Anterior cingulate cortex (tissue), 58 donors: ENCODE data around the gene EIF3A.
A peak's percentile ranks its signal among the peaks of the same experiment; 100 is the strongest.
"Not testable (repeated sequence)": the region's sequence is repeated elsewhere in the genome, so short reads cannot be mapped to it uniquely, and the experiment has no call there.

Experiments used
- DNase-seq, 58 donors: peaks; one replicate each; lab custom pipeline; 2025; lab: John Stamatoyannopoulos, UW

EIF3A gene

DNA sequence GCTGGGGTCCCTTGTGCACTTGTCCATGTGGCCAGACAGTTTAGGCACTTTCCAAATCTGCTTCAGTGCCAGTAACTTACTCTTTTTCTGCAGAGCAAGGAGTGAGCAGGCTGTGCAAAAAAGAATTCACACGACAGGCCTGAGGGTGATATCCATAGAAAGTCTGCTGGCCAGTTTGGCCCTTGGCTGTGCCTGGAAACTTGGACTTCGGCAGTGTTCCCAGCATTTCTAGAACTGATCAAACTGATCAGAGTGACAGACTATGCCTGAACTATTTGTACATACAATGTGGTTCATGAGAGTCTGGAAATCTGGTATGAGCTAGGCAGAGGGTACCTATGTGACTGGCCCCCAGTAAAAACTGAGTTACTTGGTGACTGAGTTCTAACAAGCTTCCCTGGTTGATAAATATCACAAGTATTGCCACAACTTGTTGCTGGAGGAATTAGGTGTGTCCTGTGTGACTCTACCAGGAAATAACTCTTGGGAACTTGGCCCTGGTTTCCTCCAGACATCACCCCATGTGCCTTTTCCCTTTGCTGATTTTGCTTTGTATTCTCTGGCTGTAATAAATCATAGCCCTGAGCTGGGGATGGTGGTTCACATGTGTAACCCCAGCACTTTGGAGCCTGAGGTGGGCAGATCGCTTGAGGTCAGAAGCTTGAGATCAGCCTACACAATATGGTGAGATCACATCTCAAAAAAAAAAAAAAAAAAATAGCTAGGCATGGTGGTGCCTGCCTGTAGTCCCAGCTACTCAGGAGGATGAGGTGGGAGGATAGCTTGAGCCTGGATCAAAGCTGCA is 20.0 kb upstream of the EIF3A start:
- DNase-seq, result no peak

DNA sequence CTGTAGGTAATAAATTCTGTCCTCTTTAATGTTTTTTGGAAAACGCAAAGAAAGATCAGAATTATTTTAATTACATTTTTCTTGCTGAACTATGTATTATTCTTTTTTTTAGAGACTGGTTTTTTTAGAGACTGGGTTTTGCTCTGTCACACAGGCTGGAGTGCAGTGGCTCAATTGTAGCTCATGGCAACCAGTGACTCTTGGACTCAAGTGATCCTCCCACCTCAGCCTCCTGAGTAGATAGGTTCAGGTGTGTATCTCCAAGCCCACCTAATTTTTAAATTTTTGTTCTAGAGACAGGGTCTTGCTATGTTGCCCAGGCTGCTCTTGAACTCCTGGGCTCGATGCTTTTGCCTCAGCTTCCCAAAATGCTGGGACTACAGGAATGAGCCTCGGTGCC is 18.0 kb upstream of the EIF3A start:
- no peak for DNase-seq

DNA sequence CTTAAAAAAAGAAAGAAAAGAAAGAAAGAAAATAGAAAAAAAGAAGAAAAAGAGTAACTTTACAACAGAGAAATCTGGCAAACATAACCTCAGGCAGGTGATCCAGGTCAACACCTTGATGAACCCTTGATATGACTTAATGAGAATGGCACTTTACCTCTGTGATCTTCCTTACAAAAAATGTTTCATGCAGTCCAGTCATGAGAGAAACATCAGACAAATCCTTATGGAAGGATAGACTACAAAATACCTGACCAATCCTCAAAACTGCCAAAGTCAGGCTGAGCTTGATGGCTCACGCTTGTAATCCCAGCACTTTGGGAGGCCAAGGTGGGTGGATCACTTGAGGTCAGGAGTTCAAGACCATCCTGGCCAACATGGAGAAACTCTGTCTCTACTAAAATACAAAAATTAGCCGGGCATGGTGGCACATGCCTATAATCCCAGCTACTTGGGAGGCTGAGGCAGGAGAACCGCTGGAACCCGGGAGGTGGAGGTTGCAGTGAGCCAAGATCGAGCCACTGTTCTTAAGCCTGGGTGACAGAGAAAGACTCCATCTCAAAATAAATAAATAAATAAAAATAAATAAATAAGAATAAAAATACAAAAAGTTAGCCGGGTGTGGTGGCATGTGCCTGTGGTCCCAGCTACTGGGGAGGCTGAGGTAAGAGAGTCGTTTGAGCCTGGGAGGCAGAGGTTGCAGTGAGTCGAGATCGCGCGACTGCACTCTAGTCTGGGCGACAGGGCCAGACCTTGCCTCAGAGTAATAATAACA is 16.2 kb upstream of the EIF3A start:
- DNase-seq, result not testable (repeated sequence)

DNA sequence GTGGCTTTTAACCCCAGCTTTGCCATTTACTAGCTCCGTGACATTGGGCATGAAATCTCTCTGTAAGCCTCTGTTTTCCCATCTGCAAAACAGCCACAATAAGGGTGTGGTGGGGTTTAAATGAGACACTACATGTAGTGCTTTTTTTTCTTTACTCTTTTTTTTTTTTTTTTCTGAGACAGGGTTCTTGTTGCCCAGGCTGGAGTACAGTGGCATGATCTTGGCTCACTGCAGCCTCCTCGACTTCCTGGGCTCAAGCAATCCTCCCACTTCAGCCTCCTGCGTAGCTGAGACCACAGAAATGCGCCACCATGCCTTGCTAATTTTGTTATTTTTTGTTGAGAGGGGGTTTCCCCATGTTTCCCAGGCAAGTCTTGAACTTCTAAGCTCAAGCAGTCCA is 15.0 kb upstream of the EIF3A start:
- no peak for DNase-seq

DNA sequence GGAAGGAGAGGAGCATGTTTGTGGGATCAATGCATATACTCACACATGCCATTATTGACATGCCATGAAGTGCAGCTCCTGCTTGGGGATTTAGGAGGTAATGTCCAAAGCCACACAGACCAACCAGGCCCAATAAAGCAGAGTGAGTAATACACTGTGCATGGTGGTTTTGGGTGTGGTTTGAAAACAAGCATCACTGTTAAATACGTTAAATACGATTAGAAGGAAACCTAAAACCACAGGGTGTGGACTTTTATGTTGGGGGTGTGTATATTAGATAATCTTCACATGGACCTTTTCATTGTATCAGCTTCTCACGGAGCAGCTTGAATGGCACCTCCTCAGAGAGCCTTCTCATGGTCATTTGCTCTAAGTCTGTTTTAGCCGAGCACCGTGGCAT is 10.4 kb upstream of the EIF3A start:
- no peak for DNase-seq

DNA sequence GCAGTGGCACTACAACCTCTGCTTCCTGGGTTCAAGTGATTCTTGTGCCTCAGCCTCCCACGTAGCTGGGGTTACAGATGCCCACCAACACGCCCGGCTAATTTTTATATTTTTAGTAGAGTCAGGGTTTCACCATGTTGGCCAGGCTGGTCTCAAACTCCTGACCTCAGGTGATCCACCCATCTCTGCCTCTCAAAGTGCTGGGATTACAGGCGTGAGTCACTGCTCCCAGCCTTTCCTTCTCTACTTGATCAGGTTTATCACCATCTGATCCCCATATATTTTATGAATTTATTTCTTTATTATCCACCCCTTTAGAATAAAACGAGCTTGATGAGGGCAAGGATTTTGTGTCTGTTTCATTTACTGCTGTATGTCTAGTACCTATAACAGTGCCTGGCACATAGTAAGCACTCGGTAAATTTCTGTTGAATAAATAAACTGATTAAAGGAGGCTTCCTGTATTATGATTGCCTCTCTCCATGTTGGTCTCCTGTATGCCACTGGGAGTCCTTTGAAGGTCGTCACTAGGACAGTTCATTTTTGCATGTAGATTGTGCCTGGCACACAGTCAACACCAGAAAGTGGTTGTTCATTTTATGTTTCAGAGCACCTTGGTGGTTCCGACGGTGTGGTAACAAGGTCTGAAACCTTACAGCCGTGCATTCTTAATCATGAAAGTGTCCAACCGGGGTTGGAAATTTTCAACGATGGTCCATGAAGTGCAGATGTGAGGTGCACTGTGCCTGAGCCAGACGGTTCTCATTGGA is 9.6 kb upstream of the EIF3A start:
- DNase-seq, result no peak

DNA sequence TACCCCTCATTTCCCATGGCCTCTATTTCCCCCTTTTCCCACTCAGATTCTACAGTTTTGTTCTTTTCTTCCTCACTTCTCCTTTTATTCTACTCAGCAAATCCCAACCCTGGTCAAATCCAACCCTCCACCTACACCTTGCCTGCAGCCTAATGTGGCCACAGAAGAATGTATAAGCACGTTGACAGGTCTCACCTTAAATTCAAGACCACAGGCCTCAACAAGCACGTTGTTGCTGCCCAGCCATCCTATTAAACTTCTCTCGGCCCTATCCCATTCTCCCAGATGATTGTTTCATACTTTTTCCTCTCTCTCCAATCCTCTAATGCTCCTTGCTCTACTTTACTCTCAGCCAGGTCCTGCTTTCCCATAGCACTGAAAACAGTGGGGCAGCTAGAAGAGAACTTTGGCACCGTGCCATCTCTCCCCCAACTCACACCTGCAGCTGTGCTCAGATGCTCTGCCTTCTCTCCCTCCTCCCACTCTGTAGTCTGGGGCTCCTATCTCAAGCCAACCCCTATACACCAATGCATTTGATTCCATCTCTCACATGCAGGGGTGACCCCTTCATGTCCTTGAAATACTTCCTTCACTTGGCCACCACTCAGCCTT is 6.8 kb upstream of the EIF3A start:
- no peak for DNase-seq

DNA sequence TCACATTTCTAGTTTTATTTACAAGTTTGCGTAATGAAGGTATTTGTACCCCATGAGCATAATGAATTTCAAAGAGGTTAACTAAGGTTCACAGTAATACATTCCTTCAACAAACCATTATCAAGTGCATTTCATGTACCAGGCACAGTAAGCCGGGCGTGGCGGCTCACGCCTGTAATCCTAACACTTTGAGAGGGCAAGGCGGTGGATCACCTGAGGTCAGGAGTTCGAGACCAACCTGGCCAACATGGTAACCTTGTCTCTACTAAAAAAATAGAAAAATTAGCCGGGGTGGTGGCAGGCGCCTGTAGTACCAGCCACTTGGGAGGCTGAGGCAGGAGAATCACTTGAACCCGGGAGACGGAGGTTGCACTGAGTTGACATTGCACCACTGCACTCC is 4.3 kb upstream of the EIF3A start:
- DNase-seq, result no peak

DNA sequence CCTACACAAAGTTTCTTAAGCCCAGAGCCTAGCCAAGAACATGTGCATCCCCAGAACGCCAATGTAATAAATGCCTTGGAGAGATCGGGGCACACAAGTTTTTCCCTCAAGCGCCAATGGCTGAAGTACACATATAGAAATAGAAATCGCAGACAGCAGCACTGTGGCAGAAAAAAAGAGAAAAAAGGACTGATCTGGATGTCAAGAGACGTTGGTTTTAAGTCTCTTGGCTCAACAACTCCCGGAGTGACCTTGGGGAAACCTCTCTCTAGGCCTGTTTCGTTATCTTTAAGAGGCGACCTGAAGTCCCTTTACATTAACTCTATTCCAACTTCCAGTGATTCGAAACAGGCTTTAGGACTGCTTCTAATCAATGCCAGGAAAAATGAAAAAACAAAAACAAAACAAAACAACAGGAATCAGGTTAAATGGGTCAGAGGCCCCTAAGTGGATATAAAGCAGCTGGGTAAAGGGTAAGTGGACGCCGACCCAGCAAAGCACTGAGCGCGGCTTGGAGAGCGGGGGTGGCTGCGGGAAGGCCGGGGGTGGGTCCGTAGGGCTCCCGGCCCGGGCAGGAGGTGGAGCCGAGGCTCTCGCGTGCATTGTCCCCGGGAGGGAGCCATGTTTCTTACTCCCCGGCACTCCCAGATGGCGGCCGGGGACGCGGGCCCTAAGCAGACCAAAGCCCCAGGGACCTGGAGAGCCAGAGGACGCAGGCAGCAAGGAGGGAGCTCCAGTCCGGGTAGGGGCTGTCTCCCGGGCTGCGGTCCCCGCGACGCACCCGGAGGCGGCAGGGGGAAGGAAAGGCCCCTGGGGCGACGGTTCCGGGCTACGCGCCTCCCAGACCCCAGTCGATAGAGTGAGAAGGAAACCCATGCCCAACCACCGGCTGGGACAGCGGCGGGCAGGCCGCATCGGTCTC is 757 bp downstream of the EIF3A start:
- peak in 42 of 58 donors; percentile 16 to 80 (median 48) for DNase-seq

DNA sequence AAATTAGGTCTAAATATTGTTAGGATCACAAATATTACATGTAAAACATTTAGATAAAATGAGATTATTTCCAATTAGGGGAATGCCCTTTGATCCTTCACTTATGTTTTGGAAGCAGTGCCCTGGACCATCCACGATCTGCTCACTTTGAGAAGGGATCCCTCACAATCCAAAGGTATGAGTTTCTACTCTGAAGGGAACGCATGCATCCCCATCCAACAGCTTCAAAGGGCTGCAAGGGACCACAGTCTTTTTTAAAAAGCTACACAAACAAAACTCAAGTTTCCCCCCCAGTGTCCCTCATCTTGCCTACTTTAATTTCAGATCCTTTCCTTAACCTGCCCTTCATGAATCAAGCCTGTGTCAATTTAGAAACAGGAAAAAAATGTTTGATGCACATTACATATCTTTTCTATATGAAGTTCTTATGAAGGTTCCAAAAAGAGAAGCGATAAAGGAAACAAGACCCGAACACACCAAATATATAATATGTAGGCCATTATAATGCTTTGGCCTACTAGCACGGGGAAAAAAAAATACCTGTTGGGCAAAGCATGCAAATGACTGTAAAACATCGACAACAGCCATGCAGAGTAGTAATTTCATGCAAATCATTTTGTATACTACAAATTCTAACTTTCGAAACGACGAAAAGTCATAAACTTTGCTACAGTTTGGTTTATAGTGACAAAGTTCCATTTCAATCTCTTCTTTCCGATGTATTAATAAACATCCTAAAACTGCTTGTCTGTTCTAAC is 2.0 kb downstream of the EIF3A start:
- no peak for DNase-seq

DNA sequence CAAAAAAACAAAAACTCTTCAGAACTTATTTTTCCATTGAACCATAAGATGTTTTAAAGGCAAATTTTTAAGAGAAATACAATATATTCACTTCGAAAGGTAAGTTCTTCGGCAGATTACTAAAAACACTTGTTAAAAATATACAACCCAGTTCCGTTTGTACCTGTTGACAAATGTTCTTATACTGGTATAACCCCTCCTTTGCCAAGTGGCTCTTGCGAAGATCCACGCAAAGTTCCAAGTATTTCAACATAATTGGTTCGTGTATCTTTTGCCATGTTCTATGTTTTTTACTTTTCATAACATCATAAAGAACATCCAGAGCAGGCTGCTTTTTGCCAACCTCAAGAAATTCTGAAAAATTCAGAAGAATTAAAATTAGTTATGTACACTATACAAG is 7.0 kb downstream of the EIF3A start:
- DNase-seq, result no peak

DNA sequence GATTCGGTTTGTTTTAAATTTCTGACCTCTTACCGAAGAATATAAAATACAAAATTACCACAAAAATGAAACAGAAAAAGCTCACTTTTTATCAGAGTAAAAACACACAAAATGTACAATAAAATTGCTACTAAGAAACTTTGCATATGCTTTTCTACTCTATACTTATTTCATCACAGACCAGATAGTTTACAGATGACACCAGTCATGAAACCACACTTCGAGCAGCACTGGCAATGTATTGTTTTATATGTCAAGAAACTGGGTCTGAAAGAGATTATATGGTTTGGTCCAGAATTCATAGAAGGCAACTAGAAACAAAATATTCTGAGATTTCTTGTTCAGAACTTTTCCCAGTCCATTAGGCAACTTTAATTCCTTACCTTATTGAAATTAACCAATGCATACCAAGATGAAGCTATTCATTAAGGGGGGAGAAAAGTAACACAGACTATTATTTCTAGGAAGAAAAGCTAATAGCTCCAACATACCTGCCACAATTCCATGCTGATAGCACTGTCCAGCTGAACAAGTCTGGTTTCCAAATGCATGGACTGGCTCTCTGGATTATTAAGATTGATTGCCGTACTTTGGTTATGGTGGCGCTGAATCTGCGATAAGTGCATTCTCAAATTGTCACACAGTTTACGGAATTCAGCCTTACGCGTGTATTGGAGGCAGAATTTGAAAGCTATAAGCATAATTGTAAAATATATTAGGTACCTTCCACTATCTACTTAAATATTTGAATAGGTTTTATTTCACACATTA is 10.0 kb downstream of the EIF3A start:
- no peak for DNase-seq

DNA sequence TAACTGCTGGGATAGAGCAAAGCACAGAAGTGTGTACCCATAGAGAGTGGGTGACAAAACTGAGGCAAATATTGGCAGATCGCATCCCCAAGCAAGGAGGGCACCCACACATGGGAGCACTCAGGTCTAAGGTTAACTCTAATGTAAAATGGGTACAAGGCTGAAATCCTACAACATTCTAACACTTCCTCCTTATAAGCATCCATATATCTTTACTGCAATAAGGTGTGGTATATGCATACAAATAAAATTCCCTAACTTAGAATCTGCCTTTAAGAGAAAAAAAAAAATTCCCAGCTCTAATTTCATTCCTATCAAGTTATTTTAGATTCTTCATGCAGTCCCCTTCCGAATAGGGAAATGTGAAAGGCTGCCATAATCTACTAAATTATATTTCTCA is 18.7 kb downstream of the EIF3A start:
- no peak for DNase-seq

DNA sequence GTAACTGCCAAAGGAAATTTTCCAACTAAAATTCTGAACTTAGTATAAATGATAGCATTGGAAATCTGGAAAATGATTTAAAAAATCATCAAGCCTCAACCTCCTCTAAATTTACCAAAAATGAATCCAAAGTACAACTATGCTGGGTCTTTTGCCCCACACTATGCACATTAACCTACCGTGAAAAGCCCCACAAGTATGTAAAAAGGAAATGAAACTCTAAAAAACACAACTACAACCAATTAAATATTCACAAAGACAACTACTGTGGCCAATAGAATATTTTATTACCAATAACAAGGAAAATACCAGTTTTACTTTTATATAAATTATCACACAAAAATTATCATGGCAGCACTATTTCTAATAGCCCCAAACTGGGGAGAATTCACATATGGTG is 19.3 kb downstream of the EIF3A start:
- no peak for DNase-seq

DNA sequence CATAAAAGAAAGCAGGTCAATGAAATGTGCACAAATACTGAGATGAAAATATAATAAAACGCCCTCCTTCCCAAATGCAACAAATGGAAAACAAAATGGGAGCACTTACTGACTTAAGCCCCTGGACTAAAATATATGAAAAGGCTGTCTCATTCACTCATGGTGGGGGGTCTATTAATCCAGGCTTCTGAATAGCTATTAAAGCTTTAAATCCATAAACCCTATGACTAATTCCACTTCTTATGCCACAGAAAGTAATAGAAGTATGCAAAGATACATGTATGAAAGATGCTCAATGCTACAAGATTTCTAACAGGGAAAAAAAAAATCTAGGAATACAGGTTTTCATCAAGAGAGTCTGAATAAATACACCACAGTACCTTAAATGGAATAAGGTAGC is 20.5 kb downstream of the EIF3A start:
- DNase-seq, result no peak

DNA sequence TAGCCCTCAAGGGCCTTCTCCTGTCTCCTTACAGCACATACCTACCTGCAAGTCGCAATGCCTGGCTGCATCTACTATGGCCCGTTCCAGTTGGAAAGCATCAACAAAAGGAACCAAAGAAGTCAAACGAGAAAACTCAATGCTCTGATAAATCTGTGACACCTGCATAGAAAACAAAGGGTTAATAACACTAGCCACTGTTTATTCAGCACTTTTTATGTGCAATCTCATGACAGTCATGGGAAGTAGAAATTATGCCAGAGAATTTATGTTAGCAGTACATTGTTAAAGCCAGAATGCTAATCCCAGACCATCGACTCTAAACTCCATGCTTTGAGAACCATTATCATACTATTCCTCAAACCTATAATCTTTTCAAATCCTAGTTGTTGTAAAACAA is 21.1 kb downstream of the EIF3A start:
- no peak for DNase-seq

DNA sequence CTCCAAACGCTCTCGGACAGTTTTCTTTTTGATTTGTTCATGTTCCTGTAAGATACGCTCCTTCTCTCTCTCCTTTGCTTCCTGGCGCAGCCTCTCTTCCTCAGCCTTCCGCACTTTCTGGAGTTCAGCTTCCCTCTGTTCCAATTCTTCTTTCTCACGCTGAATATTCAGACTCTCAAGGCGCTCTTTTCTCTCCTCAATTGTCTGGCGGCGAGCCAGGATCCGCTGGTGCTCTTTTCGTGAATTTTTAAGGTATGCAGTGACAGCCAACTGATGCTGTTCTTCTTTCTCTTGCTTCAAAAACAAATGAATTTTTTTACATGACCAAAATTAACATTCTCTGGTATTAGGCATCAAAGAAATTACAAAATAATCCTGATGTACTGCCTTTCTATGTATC is 22.6 kb downstream of the EIF3A start:
- peak in 1 of 58 donors; percentile 3 for DNase-seq

DNA sequence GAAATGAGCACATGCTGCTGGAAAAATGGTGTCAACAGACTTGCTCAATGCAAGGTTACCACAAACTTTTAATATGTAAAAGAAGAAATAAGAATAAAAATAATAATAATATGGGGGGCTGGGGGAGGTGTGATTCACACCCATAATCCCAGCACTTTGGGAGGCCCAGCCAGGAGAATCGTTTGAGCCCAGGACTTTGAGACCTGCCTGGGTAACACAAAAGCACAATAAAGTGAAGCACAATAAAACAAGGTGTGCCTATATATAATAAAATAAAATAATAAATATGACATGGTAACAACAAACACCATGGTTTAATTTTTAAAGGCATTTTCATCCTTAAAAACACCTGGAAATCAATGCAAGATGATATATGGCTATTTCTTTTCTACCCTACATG is 25.1 kb downstream of the EIF3A start:
- no peak for DNase-seq
